MM.1S (cell line): ENCODE measurements around the gene ANTXRL.

Experiments
- DNase-seq: peaks from one replicate; pipeline ENCODE4 v3.0.0-alpha.2; 2015
- H2AFZ ChIP-seq: fragments of 300-600 bp; sonication (generic); 2 replicates; pipeline ENCODE4 v1.6.0; 2016; ENCODE audit warnings: antibody characterized with exemption, low read length
- H3F3A ChIP-seq: fragments of 300-600 bp; sonication (generic); 2 replicates; pipeline ENCODE4 v1.6.1; 2016; ENCODE audit warnings: mild to moderate bottlenecking, antibody characterized with exemption, low read length, moderate library complexity, mixed read lengths; ENCODE audit not compliant: insufficient read depth
- H3K27ac ChIP-seq: fragments of 300-600 bp; sonication (generic); 2 replicates; pipeline ENCODE4 v1.5.1; 2016; ENCODE audit warnings: mild to moderate bottlenecking, low read length
- H3K27me3 ChIP-seq: fragments of 300-600 bp; sonication (generic); replicated peaks from 2 replicates; pipeline ENCODE4 v1.6.0; 2016; ENCODE audit warnings: low read length; ENCODE audit not compliant: insufficient read depth
- H3K36me3 ChIP-seq: fragments of 300-600 bp; sonication (generic); replicated peaks from 2 replicates; pipeline ENCODE4 v1.6.1; 2016; ENCODE audit warnings: mild to moderate bottlenecking, low read length, mixed read lengths; ENCODE audit not compliant: insufficient read depth
- H3K4me1 ChIP-seq: fragments of 300-600 bp; sonication (generic); 2 replicates; pipeline ENCODE4 v1.6.1; 2016; ENCODE audit warnings: low read length, mixed read lengths
- H3K4me2 ChIP-seq: fragments of 300-600 bp; sonication (generic); 2 replicates; pipeline ENCODE4 v1.6.0; 2016; ENCODE audit warnings: low read depth, low read length
- H3K4me3 ChIP-seq: fragments of 300-600 bp; sonication (generic); 2 replicates; pipeline ENCODE4 v1.5.1; 2016; ENCODE audit warnings: low read length, mixed read lengths
- H3K79me2 ChIP-seq: fragments of 300-600 bp; sonication (generic); 2 replicates; pipeline ENCODE4 v1.6.1; 2016; ENCODE audit warnings: mixed run types, low read length, mixed read lengths
- H3K9ac ChIP-seq: fragments of 300-600 bp; sonication (generic); 2 replicates; pipeline ENCODE4 v1.6.1; 2016; ENCODE audit warnings: low read length, mixed read lengths
- H3K9me2 ChIP-seq: fragments of 300-600 bp; sonication (generic); replicated peaks from 2 replicates; pipeline ENCODE4 v1.6.1; 2016; ENCODE audit warnings: mild to moderate bottlenecking, low read length, mixed read lengths; ENCODE audit not compliant: insufficient read depth
- H3K9me3 ChIP-seq: fragments of 300-600 bp; sonication (generic); replicated peaks from 2 replicates; pipeline ENCODE4 v1.6.1; 2016; ENCODE audit warnings: mild to moderate bottlenecking, low read length, mixed read lengths; ENCODE audit not compliant: insufficient read depth
- H4K20me1 ChIP-seq: fragments of 300-600 bp; sonication (generic); 2 replicates; pipeline ENCODE4 v1.6.1; 2016; ENCODE audit warnings: mild to moderate bottlenecking, low read length, moderate library complexity, mixed read lengths; ENCODE audit not compliant: insufficient read depth
- CTCF ChIP-seq: fragments of 300-600 bp; sonication (generic); IDR thresholded peaks from 2 replicates; pipeline ENCODE4 v1.5.1; 2016; ENCODE audit warnings: antibody characterized with exemption, low read length, mixed read lengths
- EZH2 ChIP-seq: fragments of 300-600 bp; sonication (generic); optimal IDR thresholded peaks from 2 replicates; pipeline ENCODE3; 2017; ENCODE audit warnings: low read depth, mild to moderate bottlenecking, antibody characterized with exemption, low read length, mixed read lengths
- EZH2phosphoT487 ChIP-seq: fragments of 300-600 bp; sonication (generic); IDR thresholded peaks from 2 replicates; pipeline ENCODE4 v1.6.1; 2018; ENCODE audit warnings: antibody characterized with exemption, low read length

Gene ANTXRL

DNA sequence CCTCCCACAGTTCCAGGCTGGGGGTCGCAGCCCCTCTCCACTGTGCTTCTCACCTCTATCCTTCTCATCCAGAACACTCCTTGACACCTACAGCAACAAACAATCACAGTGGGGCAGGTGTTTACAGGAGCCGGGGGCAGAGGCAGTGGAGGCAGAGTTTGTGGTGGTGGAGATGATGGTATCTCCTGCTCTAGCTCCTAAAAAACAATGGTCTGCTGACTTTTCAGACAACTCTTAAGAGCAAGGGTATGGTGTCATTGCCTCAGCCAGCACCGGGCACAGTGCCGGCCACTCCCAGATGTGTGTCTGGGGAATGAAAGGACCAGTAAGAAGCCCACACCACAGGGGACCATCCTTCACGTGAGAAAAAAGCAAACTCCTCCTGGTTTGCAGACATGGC, 36.3 kb upstream of the ANTXRL start:
- TF ChIP-seq EZH2 (no peak), CTCF (no peak), EZH2phosphoT487 (no peak)
- Histone ChIP-seq H3K9ac (no peak overlapping the region), H3K79me2 (no peaks in the 10 kb centered on the region), H3K36me3 (no peaks in the 10 kb centered on the region), H4K20me1 (no peaks in the 10 kb centered on the region), H3K9me2 (no peaks in the 10 kb centered on the region), H3K4me1 (no peaks in the 10 kb centered on the region), H3K4me3 (no peak overlapping the region), H3K9me3 (no peaks in the 10 kb centered on the region), H3F3A (no peaks in the 10 kb centered on the region), H3K4me2 (no peak overlapping the region), H2AFZ (no peak overlapping the region), H3K27ac (no peak overlapping the region), H3K27me3 (no peaks in the 10 kb centered on the region)
- DNase-seq = no peak

DNA sequence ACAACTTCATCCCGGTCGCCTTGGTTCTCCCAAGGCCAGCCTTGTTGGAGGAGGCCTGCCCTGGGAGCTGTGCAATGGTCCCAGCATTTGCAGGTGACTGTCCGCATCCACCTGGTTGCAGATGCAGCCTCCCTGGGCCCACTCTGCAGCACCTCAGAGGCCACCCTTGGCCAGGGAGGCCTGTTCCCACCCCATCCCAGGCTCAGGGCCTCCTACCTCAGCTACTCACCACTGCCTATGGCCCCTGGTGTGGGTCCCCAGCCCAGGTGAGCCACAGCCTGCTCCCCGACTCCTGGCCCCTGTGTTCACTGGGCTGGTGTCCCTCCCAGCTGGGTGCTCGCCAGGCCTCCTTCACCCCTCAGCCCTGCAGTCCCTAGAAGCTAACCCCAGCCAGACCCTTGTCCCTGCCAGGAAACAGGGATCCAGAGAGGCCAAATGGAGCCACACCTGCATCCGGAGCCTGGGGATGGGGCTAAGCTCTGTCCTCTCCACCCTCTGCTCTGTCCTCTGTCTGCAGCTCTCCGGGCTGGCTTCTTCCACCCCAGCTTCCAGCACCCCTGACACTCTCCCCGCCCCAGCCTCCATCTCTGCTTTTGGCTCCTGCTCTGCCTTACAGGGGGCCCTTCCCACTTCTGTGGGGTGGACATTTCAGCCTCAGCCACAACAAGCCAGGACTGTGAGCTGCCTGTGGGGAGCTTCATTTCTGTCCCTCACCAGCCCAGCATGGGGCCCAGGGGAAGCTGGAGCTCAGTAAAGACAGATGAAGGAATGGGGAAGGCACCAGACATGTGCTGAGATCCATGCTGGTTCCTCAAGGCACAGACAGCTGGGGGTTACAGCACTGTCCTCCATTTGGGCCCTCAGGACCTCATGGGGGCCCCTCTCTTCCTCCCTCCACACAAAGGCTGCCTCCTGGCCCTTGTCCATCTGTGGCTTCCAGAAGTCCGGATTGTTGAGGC, 35.6 kb upstream of the ANTXRL start:
- no peaks in the 10 kb centered on the region for H3K4me1 ChIP-seq
- no peak overlapping the region for H3K27ac ChIP-seq
- no peak overlapping the region for H3K4me3 ChIP-seq
- no peaks in the 10 kb centered on the region for H3K36me3 ChIP-seq
- no peaks in the 10 kb centered on the region for H4K20me1 ChIP-seq
- no peaks in the 10 kb centered on the region for H3K9me2 ChIP-seq
- no peak for DNase-seq
- H3K9me3 ChIP-seq = no peaks in the 10 kb centered on the region
- TF ChIP-seq EZH2 (no peak), CTCF (no peak), EZH2phosphoT487 (no peak)
- H3K79me2 ChIP-seq = no peaks in the 10 kb centered on the region
- H2AFZ ChIP-seq = no peak overlapping the region
- H3K4me2 ChIP-seq = no peak overlapping the region
- no peak overlapping the region for H3K9ac ChIP-seq
- H3F3A ChIP-seq = no peaks in the 10 kb centered on the region
- no peaks in the 10 kb centered on the region for H3K27me3 ChIP-seq

GRCh38 chr10:46251857-46252847, 34.6 kb upstream of the ANTXRL start:
- H3K9me2 ChIP-seq = no peaks in the 10 kb centered on the region
- no peak overlapping the region for H3K9ac ChIP-seq
- H4K20me1 ChIP-seq = no peaks in the 10 kb centered on the region
- no peak overlapping the region for H3K27ac ChIP-seq
- TF ChIP-seq EZH2phosphoT487 = no peak
- no peak overlapping the region for H2AFZ ChIP-seq
- no peaks in the 10 kb centered on the region for H3K4me1 ChIP-seq
- H3K4me3 ChIP-seq = no peak overlapping the region
- no peaks in the 10 kb centered on the region for H3K27me3 ChIP-seq
- H3K9me3 ChIP-seq = no peaks in the 10 kb centered on the region
- DNase-seq = no peak
- no peaks in the 10 kb centered on the region for H3K79me2 ChIP-seq
- H3K36me3 ChIP-seq = no peaks in the 10 kb centered on the region
- no peak overlapping the region for H3K4me2 ChIP-seq
- no peaks in the 10 kb centered on the region for H3F3A ChIP-seq
